Hepatocyte (in vitro differentiated cells): Measurements from ENCODE around the gene DAB2IP.

Experiments used
- EZH2 ChIP-seq: fragments of 200-600 bp; sonication (generic); IDR thresholded peaks from 2 replicates; pipeline ENCODE4 v1.6.1; 2016; ENCODE audit warnings: antibody characterized with exemption, mild to moderate bottlenecking, borderline replicate concordance
- EZH2phosphoT487 ChIP-seq: fragments of 200-600 bp; sonication (generic); IDR thresholded peaks from one replicate; pipeline ENCODE4 v1.6.1; 2018; ENCODE audit warnings: antibody characterized with exemption, mild to moderate bottlenecking, low read depth, moderate library complexity; ENCODE audit not compliant: unreplicated experiment, severe bottlenecking

DNA sequence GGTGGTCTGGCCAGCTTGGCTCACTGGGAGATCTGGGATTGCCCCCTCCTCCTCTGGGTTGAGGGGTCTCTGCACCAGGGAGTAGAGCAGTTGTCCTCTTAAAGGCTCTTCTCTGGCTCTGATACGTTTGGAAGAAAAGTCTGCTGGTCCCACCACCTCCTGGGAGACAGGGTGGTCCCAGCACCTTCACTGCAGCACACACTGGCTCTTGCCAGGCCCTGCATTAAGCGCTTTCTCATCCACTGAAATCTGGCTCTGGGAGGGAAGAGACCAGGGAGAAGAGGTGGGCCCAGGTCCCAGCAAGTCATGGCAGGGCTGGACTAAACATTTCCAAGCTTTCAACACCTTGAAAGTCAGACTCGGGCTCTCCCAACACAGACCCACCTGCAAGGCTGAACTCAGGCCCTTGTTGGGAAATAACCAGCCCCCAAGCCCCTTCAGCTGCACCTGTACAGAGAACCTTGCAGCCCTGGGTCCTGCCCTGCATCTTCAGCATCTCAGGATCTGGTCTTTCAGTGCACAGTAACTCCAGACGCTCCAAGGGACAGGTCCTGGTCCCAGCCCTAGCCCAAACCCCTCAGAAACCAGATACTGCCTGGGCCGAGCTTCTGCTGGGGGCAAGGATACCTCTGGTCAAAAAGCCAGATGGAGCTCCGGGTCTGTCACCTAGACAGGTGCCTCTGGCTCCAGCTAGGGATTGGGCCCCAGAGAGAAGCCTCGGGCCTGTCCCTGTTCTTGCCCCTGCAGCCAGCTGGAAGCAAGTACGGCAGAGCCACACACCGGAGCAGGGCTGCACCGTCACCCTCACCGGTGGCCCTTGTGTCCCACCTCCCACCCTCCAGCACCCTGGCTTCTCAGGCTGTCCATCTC lies 134.5 kb downstream of the DAB2IP start:
- no peak for TF ChIP-seq EZH2phosphoT487
- no peak for TF ChIP-seq EZH2
